Stimulated activated CD8-positive, alpha-beta memory T cell treated with anti-CD3 and anti-CD28 coated beads, Interleukin-12 subunit alpha, Interleukin-12 subunit beta, amount 100 ng/mL, for 24 hours (primary cell): ENCODE results near the gene TPI1.

Experiments
- DNase-seq: peaks from one replicate; pipeline ENCODE4 v3.0.0-alpha.2; 2020; ENCODE audit errors: extremely low read depth

TPI1 gene

GRCh38 chr12:6828781-6829535, 38.4 kb upstream of the TPI1 start:
- DNase-seq = no peak

DNA sequence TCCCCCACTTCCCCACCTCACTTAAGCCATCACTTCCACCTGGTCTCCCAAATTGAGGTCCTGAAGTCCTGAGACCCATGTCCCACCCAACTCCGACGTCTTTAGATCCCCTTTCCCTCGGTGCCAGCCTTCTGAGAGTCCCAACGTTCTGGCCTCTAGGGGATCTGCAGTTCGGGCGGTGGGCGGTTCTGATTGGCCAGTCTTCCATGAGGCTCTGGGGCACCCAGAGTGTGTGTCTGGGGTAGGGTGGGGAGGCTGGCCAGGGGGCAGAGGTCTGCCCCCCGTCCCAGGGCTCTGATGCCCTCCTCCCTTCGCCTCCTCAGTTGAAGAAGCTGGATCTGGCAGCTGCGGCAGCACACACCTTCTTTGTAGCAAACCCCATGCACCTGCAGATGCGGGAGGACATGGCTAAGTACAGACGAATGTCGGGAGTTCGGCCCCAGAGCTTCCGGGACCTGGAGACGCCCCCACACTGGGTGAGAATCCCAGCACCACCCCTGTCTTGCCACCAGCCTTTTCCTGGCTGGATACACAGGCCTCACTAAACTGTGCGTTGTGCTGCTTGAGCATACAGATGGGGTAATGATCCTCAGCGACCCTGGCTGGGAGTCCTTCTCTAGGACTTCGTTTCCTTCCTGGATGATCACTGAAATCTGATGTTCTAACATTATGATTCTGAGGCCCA, 37.7 kb upstream of the TPI1 start:
- no peak for DNase-seq

DNA sequence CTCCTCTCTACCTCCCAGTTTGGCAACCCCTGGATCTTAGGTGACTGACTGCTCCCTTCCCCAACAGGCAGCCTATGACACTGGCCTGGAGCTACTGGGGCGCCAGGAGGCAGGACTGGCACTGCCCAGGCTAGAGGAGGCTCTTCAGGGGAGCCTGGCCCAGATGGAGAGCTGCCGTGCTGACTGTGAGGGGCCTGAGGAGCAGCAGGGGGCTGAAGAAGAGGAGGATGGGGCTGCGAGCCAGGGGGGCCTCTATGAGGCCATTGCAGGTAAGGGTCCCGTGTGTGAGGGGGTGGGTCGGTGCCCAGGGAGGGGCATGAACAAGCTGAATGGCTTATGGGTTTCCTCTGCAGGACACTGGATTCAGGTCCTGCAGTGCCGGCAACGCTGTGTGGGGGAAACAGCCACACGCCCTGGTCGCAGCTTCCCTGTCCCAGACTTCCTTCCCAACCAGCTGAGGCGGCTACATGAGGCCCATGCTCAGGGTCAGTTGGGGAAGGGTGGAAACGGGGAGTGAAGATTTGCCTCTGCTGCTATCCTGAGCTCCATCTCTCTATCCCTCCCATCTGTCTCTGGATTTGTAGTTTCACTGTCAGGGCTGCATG, 36.9 kb upstream of the TPI1 start:
- no peak for DNase-seq

- DNase-seq = no peak
Measured at GRCh38 chr12:6830999-6831398, 36.3 kb upstream of the TPI1 start.

- DNase-seq = no peak
Measured at GRCh38 chr12:6831450-6831995, 35.8 kb upstream of the TPI1 start.

DNA sequence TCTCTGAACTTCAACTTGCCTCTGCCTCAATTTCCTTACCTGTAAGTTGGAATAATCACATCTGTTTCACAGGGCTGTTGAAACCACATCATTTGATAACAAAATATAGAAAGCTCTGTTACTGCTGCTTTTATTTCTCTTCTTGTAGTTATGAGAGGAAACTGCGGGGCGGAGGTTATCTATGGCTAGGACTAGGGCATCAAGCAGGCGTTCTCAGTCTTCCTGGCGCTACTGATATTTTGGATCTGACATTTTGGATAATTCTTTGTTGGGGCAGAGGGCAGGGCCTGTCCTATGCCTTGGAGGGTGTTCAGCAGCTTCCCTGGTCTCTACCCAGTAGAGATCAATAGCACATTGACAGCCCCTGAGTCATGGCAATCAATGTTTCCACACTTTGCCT, 35.2 kb upstream of the TPI1 start:
- no peak for DNase-seq

DNA sequence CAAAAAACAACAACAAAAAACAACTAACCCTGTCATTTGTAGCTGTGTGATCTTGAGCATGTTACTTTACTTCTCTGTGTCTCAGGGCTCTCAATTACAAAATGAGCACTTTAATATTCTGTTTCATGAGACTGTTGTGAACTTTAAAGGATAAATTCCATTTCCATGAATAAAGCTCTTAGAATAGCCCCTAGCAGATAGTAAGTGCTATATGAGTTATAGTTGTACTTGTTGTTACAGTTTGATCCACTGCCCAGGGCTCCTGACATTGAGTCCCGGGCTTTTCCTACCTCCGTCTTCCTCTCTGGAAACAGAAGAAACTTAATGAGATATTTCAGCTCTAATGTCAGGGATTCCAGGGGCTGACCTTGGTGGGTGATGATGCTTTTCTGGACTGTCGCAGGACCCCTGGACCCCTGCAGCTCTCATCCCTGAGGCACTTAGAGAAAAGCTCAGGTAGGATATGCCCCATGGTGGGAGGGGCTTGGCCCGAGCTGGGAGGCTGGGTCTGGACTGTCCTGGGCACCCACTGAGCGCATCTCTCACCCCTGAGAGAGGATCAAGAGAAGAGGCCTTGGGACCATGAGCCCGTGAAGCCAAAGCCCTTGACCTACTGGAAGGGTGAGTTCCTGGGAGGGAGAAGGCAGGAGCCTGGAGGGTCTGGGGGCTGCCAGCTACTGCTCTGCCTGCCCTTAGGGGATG, 34.0 kb upstream of the TPI1 start:
- DNase-seq = no peak

- no peak for DNase-seq
Measured at GRCh38 chr12:6834254-6834653, 33.1 kb upstream of the TPI1 start.

- DNase-seq = no peak
Measured at GRCh38 chr12:6834873-6835272, 32.5 kb upstream of the TPI1 start.

DNA sequence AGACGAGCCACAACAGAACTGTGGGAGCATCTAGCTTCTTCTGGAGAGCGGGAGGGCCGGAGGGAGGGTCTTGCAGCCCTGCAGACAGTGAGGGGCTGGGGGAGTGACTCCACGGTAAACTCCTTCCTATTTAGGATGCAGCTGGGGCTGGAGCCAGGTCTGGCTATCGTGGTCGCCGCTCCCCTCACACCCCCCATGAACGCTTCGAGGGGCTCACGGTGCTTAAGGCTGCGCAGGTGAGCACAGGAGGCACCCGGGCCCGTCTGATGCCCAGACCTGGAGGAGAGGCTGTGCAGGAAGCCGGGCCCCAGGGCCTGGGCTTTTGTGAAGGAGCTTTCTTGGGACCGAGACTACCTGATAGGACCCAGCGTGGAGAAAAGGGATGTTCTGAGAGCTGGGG, 30.5 kb upstream of the TPI1 start:
- DNase-seq = no peak

DNA sequence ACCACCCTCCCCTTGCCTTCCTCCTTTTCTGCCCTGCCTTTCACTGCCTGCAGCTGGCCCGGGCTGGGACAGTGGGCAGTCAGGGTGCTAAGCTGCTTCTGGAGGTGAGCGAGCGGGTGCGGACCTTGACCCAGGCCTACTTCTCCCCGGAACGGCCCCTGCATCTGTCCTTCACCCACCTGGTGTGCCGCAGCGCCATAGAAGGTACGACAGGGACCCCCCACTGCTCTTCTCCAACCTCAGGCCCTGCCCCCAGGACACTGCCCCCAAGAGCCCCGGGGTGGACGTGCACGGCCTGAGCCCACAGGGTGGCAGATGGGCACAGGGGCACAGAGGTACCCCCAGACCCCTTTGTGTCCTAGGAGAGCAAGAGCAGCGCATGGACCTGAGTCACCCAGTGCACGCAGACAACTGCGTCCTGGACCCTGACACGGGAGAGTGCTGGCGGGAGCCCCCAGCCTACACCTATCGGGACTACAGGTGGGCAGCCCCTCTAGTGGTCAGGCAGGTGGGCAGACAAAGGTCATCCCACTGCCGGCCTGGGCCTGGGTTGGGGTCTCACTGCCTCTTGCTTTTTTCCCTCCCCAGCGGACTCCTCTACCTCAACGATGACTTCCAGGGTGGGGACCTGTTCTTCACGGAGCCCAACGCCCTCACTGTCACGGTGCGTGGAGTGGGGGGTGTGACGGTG, 29.8 kb upstream of the TPI1 start:
- no peak for DNase-seq

DNA sequence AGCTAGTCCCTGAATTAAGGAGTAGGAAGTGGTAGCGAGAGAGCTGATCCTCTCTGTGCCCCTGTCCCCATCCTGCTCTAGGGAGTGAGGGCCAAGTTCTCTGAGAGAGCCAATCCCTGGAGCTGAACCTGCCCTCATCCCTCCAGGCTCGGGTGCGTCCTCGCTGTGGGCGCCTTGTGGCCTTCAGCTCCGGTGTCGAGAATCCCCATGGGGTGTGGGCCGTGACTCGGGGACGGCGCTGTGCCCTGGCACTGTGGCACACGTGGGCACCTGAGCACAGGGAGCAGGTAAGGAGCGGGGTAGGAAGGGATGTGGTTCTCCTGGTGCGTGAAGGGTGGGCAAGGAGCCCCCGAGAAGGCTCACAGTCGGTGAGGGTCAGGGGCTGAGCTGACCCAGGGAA, 28.5 kb upstream of the TPI1 start:
- DNase-seq = no peak

DNA sequence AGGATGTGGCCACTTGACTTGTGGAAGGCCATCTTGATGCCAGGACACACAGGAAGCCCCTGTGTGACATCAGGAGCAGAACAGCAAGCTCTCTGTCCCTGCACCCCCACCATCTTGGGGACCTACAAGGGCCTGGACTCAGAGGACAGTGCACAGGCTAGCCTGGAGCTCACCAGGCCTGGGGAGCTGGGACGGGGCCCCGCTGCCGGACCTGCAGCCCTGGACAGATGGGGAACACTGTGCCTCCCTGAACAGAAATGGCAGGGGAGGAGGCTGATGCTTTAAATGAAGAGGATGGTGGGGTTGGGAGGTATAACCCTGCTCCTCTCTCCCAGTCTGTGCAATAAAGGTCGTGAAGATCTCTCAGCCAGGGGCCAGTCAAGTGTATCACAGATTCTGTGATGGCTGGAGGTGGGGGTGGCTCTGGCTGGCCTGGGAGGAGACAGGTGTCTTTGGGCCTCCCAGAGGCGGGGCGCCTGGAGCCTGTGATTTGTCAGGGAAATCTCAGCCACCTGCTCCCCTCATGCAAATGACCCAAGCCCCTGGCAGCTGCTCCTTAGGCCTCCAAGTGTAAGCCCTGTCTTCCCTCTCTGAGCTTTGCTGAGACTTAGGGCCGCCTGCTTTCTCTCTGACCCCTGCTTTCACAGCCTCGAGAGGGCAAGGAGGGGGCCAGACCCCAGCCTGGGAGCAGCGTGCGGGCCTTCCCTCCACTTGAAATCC, 27.7 kb upstream of the TPI1 start:
- no peak for DNase-seq

- no peak for DNase-seq
Measured at GRCh38 chr12:6840330-6840729, 27.0 kb upstream of the TPI1 start.

- no peak for DNase-seq
Measured at GRCh38 chr12:6840761-6841515, 26.4 kb upstream of the TPI1 start, which contains the start of gene GNB3. TSS of gene GNB3 (plus strand) at chr12:6840925. CDS start at chr12:6841288, 363 bp downstream.

GRCh38 chr12:6842075-6842474, 25.3 kb upstream of the TPI1 start:
- DNase-seq = no peak

DNA sequence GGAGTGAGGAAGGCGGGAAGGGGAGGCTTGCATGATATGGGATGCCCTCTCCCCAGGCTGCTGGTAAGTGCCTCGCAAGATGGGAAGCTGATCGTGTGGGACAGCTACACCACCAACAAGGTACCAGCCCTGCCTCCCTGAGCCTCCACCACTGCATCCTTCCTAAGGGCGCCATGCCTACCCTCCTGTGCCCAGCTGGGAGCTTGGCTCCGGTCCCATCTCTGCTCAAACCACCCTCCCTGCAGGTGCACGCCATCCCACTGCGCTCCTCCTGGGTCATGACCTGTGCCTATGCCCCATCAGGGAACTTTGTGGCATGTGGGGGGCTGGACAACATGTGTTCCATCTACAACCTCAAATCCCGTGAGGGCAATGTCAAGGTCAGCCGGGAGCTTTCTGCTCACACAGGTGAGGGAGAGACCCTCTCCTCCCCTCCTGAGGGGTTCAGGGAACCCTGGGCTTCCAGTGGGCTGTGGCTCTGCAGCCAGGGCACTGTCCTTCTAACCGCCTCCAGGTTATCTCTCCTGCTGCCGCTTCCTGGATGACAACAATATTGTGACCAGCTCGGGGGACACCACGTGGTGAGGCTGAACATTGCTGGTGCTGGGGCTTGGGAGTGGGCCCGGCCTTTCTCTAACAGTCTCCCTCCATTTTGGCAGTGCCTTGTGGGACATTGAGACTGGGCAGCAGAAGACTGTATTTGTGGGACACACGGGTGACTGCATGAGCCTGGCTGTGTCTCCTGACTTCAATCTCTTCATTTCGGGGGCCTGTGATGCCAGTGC, 24.0 kb upstream of the TPI1 start:
- DNase-seq = no peak

DNA sequence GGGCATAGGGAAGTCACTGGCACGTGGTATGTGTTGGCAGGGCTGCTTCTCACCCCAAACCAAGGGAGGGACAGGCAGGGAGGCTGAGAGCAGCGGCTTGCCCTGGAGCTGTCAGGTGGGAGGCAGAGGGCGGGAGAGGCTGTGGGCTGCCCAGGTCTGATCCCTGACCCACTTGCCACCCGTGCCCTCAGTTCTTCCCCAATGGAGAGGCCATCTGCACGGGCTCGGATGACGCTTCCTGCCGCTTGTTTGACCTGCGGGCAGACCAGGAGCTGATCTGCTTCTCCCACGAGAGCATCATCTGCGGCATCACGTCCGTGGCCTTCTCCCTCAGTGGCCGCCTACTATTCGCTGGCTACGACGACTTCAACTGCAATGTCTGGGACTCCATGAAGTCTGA, 21.9 kb upstream of the TPI1 start:
- DNase-seq = no peak

GRCh38 chr12:6846316-6846869, 20.9 kb upstream of the TPI1 start:
- no peak for DNase-seq
